NCI-H2107 (cell line): ENCODE results near the gene NT5M.

ENCODE experiments used
- DNase-seq: peaks from one replicate; lab custom pipeline; 2025; lab: John Stamatoyannopoulos, UW

The NT5M gene

GRCh38 chr17:17395246-17395802 lies 92.2 kb downstream of the NT5M start:
- DNase-seq: no peak

- no peak for DNase-seq
These were observed 92.7 kb downstream of the NT5M start for GRCh38 chr17:17395885-17396284.
